K562 (cell line): Measurements from ENCODE around the gene MAN1B1. TPM values are rescaled to one million over a fixed set of nuclear protein-coding genes. Genes with fewer than 3 reads are reported as not detected.

Experiments used
- ATAC-seq: fragments of 200-7000 bp; cut with Tn5 transposase; 3 replicates; pipeline ENCODE4 v1.9.1; 2020; ENCODE audit warnings: moderate library complexity
- BruUV-seq: library from RNA; stranded (reverse); fragments of 400-500 nt; replicated peaks from 2 replicates; lab custom pipeline; 2021; lab: Mats Ljungman, UMichigan
- CTCF ChIA-PET: fragments of 300-600 bp; formaldehyde crosslinking; extraction: SDS; loops from one replicate; lab custom pipeline; 2021; ENCODE audit warnings: low intra/inter-chr PET ratio; lab: Yijun Ruan, JAX
- POLR2A ChIA-PET: fragments of 300-600, 350-650 bp; sonication (Branson Sonifier 250); formaldehyde crosslinking; extraction: SDS; loops from one replicate; lab custom pipeline; 2021; ENCODE audit warnings: antibody characterized with exemption, inconsistent platforms; lab: Yijun Ruan, JAX
- DNase-seq, 4 experiments: peaks; one replicate each; pipeline versions ENCODE4 v3.0.0 to v3.0.0-alpha.2; 2011 to 2018; ENCODE audit warnings: low spot score in 3 of 4, mixed read lengths in 3 of 4; ENCODE audit errors: extremely low read depth in 1 of 4
- FAIRE-seq: peaks from 2 replicates; lab custom pipeline; 2011; peaks lifted over from hg19 to GRCh38; lab: Jason Lieb, UNC
- H2AFZ ChIP-seq: 2 replicates; pipeline ENCODE4 v1.6.0; 2011; ENCODE audit warnings: low read depth, low read length, control low read depth, inconsistent platforms
- H3K27ac ChIP-seq: fragments of 200-600 bp; 3 replicates; pipeline ENCODE4 v1.8.0; 2011; ENCODE audit warnings: low read depth, mild to moderate bottlenecking, control low read depth, inconsistent platforms, low read length, moderate library complexity, mixed read lengths; ENCODE audit errors: extremely low read depth
- H3K27me3 ChIP-seq, 2 experiments: fragments of 300-600 bp in 1 of 2; 2 replicates in 1 of 2; 3 replicates in 1 of 2; pipeline versions ENCODE4 v1.6.0 to v1.8.0; 2011; ENCODE audit warnings: inconsistent platforms in 2 of 2, low read length in 2 of 2, mild to moderate bottlenecking in 1 of 2, mixed read lengths in 1 of 2, moderate library complexity in 1 of 2; ENCODE audit not compliant: control insufficient read depth in 2 of 2, insufficient read depth in 2 of 2
- H3K36me3 ChIP-seq: fragments of 300-600 bp; 3 replicates; pipeline ENCODE4 v1.8.0; 2011; ENCODE audit warnings: mild to moderate bottlenecking, low read length, inconsistent platforms; ENCODE audit not compliant: control insufficient read depth, insufficient read depth
- H3K4me1 ChIP-seq, 2 experiments: fragments of 200-600 bp in 1 of 2; replicated peaks in 1 of 2; 2 replicates in 1 of 2; 3 replicates in 1 of 2; pipeline versions ENCODE4 v1.5.1 to v1.8.0; 2011; ENCODE audit warnings: inconsistent platforms in 2 of 2, low read length in 2 of 2, mild to moderate bottlenecking in 1 of 2, mixed read lengths in 1 of 2, moderate library complexity in 1 of 2; ENCODE audit not compliant: control insufficient read depth in 2 of 2, insufficient read depth in 2 of 2
- H3K4me2 ChIP-seq: 2 replicates; pipeline ENCODE4 v1.6.1; 2011; ENCODE audit warnings: low read length, control low read depth, inconsistent platforms, mixed read lengths; ENCODE audit not compliant: insufficient read depth
- H3K4me3 ChIP-seq: fragments of 200-600 bp; sonication (generic), shearing (Covaris generic); 2 replicates; pipeline ENCODE4 v1.5.1; 2016; ENCODE audit warnings: control low read depth, inconsistent platforms
- H3K79me2 ChIP-seq: fragments of 200-600 bp; 3 replicates; pipeline ENCODE4 v1.8.0; 2011; ENCODE audit warnings: low read length, inconsistent platforms; ENCODE audit not compliant: control insufficient read depth, insufficient read depth
- H3K9ac ChIP-seq, 2 experiments: 2 replicates each; pipeline versions ENCODE4 v1.6.0 to v1.6.1; 2011; ENCODE audit warnings: low read depth in 2 of 2, low read length in 2 of 2, control low read depth in 1 of 2, inconsistent platforms in 1 of 2, mild to moderate bottlenecking in 1 of 2, mixed read lengths in 1 of 2; ENCODE audit not compliant: insufficient read depth in 1 of 2
- H3K9me1 ChIP-seq: one replicate; pipeline ENCODE4 v1.6.0; 2011; ENCODE audit warnings: inconsistent platforms, mild to moderate bottlenecking, low read length, moderate library complexity; ENCODE audit not compliant: control insufficient read depth, insufficient read depth
- H3K9me3 ChIP-seq: replicated peaks from 2 replicates; pipeline ENCODE4 v1.5.1; 2011; ENCODE audit warnings: low read depth, low read length, inconsistent platforms; ENCODE audit not compliant: control insufficient read depth, insufficient read depth
- H4K20me1 ChIP-seq: replicated peaks from 2 replicates; pipeline ENCODE4 v1.6.1; 2011; ENCODE audit warnings: low read length, inconsistent platforms, mixed read lengths; ENCODE audit not compliant: control insufficient read depth, insufficient read depth
- CREB1 ChIP-seq, 2 experiments: sonication (generic) in 1 of 2; formaldehyde crosslinking in 1 of 2; IDR thresholded peaks; 2 replicates each; pipeline versions ENCODE4 v1.6.1 to v1.8.0; 2012 to 2022; ENCODE audit warnings: inconsistent platforms in 1 of 2, mild to moderate bottlenecking in 1 of 2, missing genetic modification reagents in 1 of 2, moderate library complexity in 1 of 2
- EWSR1 ChIP-seq: fragments of 450-650 bp; IDR thresholded peaks from 2 replicates; pipeline ENCODE4 v1.6.1; 2018; ENCODE audit warnings: borderline replicate concordance, mild to moderate bottlenecking, low read depth, moderate library complexity; ENCODE audit not compliant: partially characterized antibody
- GATAD2A ChIP-seq: fragments of 450-650 bp; IDR thresholded peaks from 2 replicates; pipeline ENCODE4 v1.6.1; 2017
- NR2C2 ChIP-seq, 2 experiments: fragments of 200-800 bp in 1 of 2; sonication (Bioruptor generic) in 1 of 2; sonication (generic) in 1 of 2; formaldehyde crosslinking in 1 of 2; IDR thresholded peaks; 2 replicates each; pipeline versions ENCODE4 v1.6.1 to v1.8.0; 2016 to 2022; ENCODE audit warnings: mild to moderate bottlenecking in 1 of 2, missing compliant biosample characterization in 1 of 2, missing genetic modification characterization in 1 of 2, missing genetic modification reagents in 1 of 2
- SMARCA4 ChIP-seq: fragments of 450-650 bp; IDR thresholded peaks from 2 replicates; pipeline ENCODE4 v1.6.1; 2016
- ZNF707 ChIP-seq: fragments of 250-450 bp; sonication (Bioruptor Pico); conservative IDR thresholded peaks from 2 replicates; pipeline ENCODE4 v1.8.0; 2022; ENCODE audit warnings: inconsistent platforms, mild to moderate bottlenecking, moderate library complexity
- ZNF76 ChIP-seq: fragments of 250-450 bp; sonication (Bioruptor Pico); IDR thresholded peaks from 2 replicates; pipeline ENCODE4 v1.4.0; 2020; ENCODE audit warnings: mild to moderate bottlenecking, moderate library complexity, borderline replicate concordance
- WGBS: fragments of 100-300 bp; shearing (Covaris generic); methylation state at CpG from one replicate; pipeline ENCODE4 v1.1.6; 2016; ENCODE audit warnings: low coverage, mixed read lengths; ENCODE audit not compliant: insufficient coverage; ENCODE audit errors: missing lambda C conversion rate; 5-methylcytosine and 5-hydroxymethylcytosine counted together
- in situ Hi-C: fragments of 300-500 bp; cut with MboI; formaldehyde crosslinking; loops from 4 replicates; pipeline ENCODE4 v1.15.0; 2018; ENCODE audit warnings: inconsistent platforms, mixed read lengths
- intact Hi-C: fragments of 100-400 bp; cut with micrococcal nuclease; formaldehyde crosslinking; loops from 2 replicates; pipeline ENCODE4 v1.14.2; 2022
- polyA plus RNA-seq, 8 experiments: library from polyadenylated mRNA; depleted of rRNA in 4 of 8; stranded (reverse) in 5 of 8; unstranded in 3 of 8; fragments of >200 nt; fragmentation: Nextera tagmentation in 2 of 8; fragmentation: Illumina TruSeq in 1 of 8; extraction: Ambion mirVana in 2 of 8; extraction: Trizol in 1 of 8; gene quantifications; 2 replicates each; pipeline versions ENCODE4 v1.2.1 to v1.2.3, GENCODE V29; 2011 to 2014; ENCODE audit warnings: inconsistent platforms in 1 of 8, missing spikeins in 1 of 8
- total RNA-seq, 7 experiments: library from RNA; depleted of rRNA in 6 of 7; stranded (reverse); fragments of >200 nt in 6 of 7; fragmentation: Illumina TruSeq in 2 of 7; extraction: Trizol in 2 of 7; gene quantifications; 2 replicates each; pipeline versions ENCODE4 v1.2.1 to v1.2.3, GENCODE V29; 2011 to 2021; ENCODE audit warnings: low replicate concordance in 1 of 7
- TF ChIP-seq, protein P1 (sequence below): sonication (generic); formaldehyde crosslinking; IDR thresholded peaks from 2 replicates; pipeline ENCODE4 v1.8.1; 2023; ENCODE audit warnings: mild to moderate bottlenecking, missing genetic modification reagents
- TF ChIP-seq, protein P2 (sequence below): fragments of 200-800 bp; sonication (Bioruptor generic); IDR thresholded peaks from 2 replicates; pipeline ENCODE4 v1.6.1; 2017; ENCODE audit warnings: missing genetic modification characterization, missing compliant biosample characterization
- TF ChIP-seq, protein P3 (sequence below): fragments of 450-650 bp; IDR thresholded peaks from 2 replicates; pipeline ENCODE4 v1.7.0; 2016; ENCODE audit warnings: borderline replicate concordance
- TF ChIP-seq, protein P4 (sequence below): sonication (generic); formaldehyde crosslinking; IDR thresholded peaks from 2 replicates; pipeline ENCODE4 v1.8.1; 2023; ENCODE audit warnings: mild to moderate bottlenecking, missing genetic modification reagents

The MAN1B1 gene
- total and polyA plus RNA-seq, 9 of the 15 experiments (the other 6 are each of a cell fraction or from before 2014, with no cell fraction given), result 0.55 to 36.6 (median 27.3) TPM

DNA sequence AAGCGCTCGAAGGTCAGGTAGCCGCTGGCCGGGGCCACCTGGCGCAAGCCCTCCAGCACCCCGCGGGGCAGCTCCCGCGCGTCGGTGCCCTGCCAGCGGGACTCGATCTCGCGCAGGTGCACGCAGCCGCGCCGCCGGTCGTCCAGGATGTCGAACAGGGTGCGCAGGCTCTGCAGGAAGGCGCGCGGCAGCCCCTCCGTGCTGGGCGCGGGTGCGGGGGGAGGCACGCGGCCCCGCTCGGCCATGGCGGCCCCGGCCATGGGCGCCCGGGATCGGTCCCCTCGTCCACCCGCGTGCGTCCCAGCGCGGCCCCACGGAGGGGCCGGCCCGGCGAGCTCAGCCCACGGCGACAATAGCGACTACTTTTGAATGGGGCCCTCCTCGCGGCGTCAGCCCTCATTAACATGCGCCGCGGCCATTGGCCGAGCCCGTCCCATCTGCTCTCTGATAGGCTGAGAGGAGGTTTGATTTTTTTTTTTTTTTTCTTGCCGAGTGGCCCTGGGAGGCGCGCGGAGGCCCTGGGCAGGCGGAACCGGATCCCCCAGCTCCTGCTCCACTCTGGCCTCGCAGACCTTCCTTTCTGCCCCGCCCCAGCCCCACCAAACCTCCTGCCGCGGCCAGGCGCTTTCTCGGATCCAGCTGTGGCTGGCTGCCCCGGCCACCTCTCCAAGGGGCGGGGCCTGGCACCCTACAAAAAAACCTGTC lies 16.4 kb upstream of the MAN1B1 start, which contains the start of gene SAPCD2 (continued):
- TF ChIP-seq, protein P1, sequence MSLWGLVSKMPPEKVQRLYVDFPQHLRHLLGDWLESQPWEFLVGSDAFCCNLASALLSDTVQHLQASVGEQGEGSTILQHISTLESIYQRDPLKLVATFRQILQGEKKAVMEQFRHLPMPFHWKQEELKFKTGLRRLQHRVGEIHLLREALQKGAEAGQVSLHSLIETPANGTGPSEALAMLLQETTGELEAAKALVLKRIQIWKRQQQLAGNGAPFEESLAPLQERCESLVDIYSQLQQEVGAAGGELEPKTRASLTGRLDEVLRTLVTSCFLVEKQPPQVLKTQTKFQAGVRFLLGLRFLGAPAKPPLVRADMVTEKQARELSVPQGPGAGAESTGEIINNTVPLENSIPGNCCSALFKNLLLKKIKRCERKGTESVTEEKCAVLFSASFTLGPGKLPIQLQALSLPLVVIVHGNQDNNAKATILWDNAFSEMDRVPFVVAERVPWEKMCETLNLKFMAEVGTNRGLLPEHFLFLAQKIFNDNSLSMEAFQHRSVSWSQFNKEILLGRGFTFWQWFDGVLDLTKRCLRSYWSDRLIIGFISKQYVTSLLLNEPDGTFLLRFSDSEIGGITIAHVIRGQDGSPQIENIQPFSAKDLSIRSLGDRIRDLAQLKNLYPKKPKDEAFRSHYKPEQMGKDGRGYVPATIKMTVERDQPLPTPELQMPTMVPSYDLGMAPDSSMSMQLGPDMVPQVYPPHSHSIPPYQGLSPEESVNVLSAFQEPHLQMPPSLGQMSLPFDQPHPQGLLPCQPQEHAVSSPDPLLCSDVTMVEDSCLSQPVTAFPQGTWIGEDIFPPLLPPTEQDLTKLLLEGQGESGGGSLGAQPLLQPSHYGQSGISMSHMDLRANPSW (CRISPR knock-in tag), result no peak
- TF ChIP-seq ZNF707 (no peak), EWSR1 (no peak), GATAD2A (no peak)
- TF ChIP-seq, all 486 proteins: peak for 86

DNA sequence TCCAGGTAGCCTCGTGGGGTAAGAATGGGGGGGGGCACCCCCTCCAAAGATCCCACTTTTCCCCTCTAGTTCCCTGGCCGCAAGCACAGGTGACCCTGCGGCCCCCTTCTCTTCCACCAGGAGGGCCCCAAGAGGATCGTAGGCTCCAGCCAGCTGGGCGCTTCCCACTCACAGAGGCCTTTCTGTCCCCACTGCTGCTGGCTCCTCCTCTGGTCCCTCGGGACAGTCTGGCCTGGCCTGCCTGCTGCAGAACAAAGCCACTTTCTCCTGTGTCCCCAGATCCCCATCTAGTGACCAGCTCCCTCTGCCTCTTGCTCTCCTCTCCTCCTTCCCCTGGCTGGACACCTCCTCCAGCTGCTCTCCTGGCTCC lies 15.9 kb upstream of the MAN1B1 start:
- in situ Hi-C loops (no loop called here), intact Hi-C loops (no loop called here)
- 7% methylated on average over 5 of the region's 6 CpGs for WGBS
- Histone ChIP-seq H3K9ac (peak overlapping the region; percentile 86 to 91), H2AFZ (peak overlapping the region; percentile 73), H3K9me1 (peaks cover 8% of the 10 kb centered on the region), H3K36me3 (peaks cover 16% of the 10 kb centered on the region; the same call in 1 of the 3 replicates), H3K4me1 (peaks cover 42 to 73% of the 10 kb centered on the region in 2 experiments), H3K27ac (peak overlapping the region; percentile 88), H3K27me3 (no peaks in the 10 kb centered on the region), H3K4me2 (peak overlapping the region; percentile 91), H4K20me1 (peaks cover 14% of the 10 kb centered on the region), H3K4me3 (peak overlapping the region; percentile 65), H3K79me2 (peaks cover 39% of the 10 kb centered on the region), H3K9me3 (no peaks in the 10 kb centered on the region)
- ChIA-PET CTCF (interaction anchor here (0.6 kb wide), 1 partner anchor 25 kb away, joined by 7 read pairs; no protein-coding TSS in a partner anchor), POLR2A (interaction anchor here (0.7 to 2.5 kb wide), 10 partner anchors 12 to 223 kb away, joined by 3 to 14 read pairs (median 4); partner anchors contain the start of genes MAN1B1 and TUBB4B)
- DNase-seq (peak in 1 of 4 experiments; percentile 61), FAIRE-seq (no peak), ATAC-seq (peak; percentile 51)
- BruUV-seq, result TSS peak; percentile 83
- TF ChIP-seq SMARCA4 (0 out of 2 replicates have a peak, but pooled peaks have one; percentile 38), ZNF76 (CRISPR knock-in tag) (0 out of 2 replicates have a peak, but pooled peaks have one; percentile 33), CREB1 (IDR thresholded peaks at IDR 0.05) (no peak), CREB1 (CRISPR knock-in tag; IDR thresholded peaks at IDR 0.05) (peak; percentile 62), NR2C2 (CRISPR knock-in tag; IDR thresholded peaks at IDR 0.05) (no peak), NR2C2 (tag; IDR thresholded peaks at IDR 0.05) (peak; percentile 36; the same call in 1 of the 2 replicates)
- TF ChIP-seq, protein P2, sequence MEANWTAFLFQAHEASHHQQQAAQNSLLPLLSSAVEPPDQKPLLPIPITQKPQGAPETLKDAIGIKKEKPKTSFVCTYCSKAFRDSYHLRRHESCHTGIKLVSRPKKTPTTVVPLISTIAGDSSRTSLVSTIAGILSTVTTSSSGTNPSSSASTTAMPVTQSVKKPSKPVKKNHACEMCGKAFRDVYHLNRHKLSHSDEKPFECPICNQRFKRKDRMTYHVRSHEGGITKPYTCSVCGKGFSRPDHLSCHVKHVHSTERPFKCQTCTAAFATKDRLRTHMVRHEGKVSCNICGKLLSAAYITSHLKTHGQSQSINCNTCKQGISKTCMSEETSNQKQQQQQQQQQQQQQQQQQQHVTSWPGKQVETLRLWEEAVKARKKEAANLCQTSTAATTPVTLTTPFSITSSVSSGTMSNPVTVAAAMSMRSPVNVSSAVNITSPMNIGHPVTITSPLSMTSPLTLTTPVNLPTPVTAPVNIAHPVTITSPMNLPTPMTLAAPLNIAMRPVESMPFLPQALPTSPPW (CRISPR knock-in tag), result peak; percentile 45
- TF ChIP-seq, protein P3, sequence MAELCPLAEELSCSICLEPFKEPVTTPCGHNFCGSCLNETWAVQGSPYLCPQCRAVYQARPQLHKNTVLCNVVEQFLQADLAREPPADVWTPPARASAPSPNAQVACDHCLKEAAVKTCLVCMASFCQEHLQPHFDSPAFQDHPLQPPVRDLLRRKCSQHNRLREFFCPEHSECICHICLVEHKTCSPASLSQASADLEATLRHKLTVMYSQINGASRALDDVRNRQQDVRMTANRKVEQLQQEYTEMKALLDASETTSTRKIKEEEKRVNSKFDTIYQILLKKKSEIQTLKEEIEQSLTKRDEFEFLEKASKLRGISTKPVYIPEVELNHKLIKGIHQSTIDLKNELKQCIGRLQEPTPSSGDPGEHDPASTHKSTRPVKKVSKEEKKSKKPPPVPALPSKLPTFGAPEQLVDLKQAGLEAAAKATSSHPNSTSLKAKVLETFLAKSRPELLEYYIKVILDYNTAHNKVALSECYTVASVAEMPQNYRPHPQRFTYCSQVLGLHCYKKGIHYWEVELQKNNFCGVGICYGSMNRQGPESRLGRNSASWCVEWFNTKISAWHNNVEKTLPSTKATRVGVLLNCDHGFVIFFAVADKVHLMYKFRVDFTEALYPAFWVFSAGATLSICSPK, result 0 out of 2 replicates have a peak, but pooled peaks have one; percentile 66
- TF ChIP-seq, protein P4, sequence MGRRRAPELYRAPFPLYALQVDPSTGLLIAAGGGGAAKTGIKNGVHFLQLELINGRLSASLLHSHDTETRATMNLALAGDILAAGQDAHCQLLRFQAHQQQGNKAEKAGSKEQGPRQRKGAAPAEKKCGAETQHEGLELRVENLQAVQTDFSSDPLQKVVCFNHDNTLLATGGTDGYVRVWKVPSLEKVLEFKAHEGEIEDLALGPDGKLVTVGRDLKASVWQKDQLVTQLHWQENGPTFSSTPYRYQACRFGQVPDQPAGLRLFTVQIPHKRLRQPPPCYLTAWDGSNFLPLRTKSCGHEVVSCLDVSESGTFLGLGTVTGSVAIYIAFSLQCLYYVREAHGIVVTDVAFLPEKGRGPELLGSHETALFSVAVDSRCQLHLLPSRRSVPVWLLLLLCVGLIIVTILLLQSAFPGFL (CRISPR knock-in tag), result 0 out of 2 replicates have a peak, but pooled peaks have one; percentile 51
